ENCODE measurements around the gene GRIN3B. TPM values are rescaled to one million over a fixed set of nuclear protein-coding genes. Genes with fewer than 3 reads are reported as not detected.

GRIN3B gene
- total and polyA plus RNA-seq, 2 of the 8 experiments (the other 6 are each of a cell fraction or from before 2014, with no cell fraction given) = 0.45 to 1.0 TPM

- TF ChIP-seq BACH1 (IDR thresholded peaks at IDR 0.05; ENCODE audit: low read length) = no peak
- peak; percentile 28; the same call in 1 of the 2 replicates for TF ChIP-seq CREB1 (IDR thresholded peaks at IDR 0.05)
- TF ChIP-seq NANOG (IDR thresholded peaks at IDR 0.05; ENCODE audit: insufficient read depth, low read depth, low read length, poor library complexity, severe bottlenecking) = no peak
- TF ChIP-seq TCF12 (IDR thresholded peaks at IDR 0.05; ENCODE audit: low read depth, low read length) = 0 out of 2 replicates have a peak, but pooled peaks have one; percentile 59
- peak in 1 of 2 experiments; percentile 76; a peak in 2 of 4 replicates for TF ChIP-seq HDAC2 (IDR thresholded peaks at IDR 0.05; ENCODE audit: borderline replicate concordance in 1 of 2, low read depth in 2 of 2, low read length in 2 of 2)
- TF ChIP-seq KDM4A (IDR thresholded peaks at IDR 0.05; ENCODE audit: low read depth, low read length, severe bottlenecking) = peak; percentile 47
- peak; percentile 99 for TF ChIP-seq SRF (IDR thresholded peaks at IDR 0.05; ENCODE audit: low read depth, low read length)
- TF ChIP-seq ATF3 (IDR thresholded peaks at IDR 0.05; ENCODE audit: insufficient read depth, low read depth, low read length) = no peak
- TF ChIP-seq CEBPB (IDR thresholded peaks at IDR 0.05; ENCODE audit: low read depth, low read length) = no peak
- TF ChIP-seq TAF1 (IDR thresholded peaks at IDR 0.05; ENCODE audit: low read depth, low read length) = peak; percentile 88
- TF ChIP-seq ATF2 (IDR thresholded peaks at IDR 0.05; ENCODE audit: low read length) = 0 out of 2 replicates have a peak, but pooled peaks have one; percentile 23
- no peak for TF ChIP-seq E2F6 (IDR thresholded peaks at IDR 0.05)
- TF ChIP-seq SUZ12 (IDR thresholded peaks at IDR 0.05; ENCODE audit: low read length) = no peak
- no peak for TF ChIP-seq ASH2L (IDR thresholded peaks at IDR 0.05; ENCODE audit: low read length)
- TF ChIP-seq USF2 (IDR thresholded peaks at IDR 0.05; ENCODE audit: low read length) = no peak
- no peak for TF ChIP-seq CTBP2 (IDR thresholded peaks at IDR 0.05; ENCODE audit: borderline replicate concordance, insufficient read depth, insufficient read length, low read length)
- TF ChIP-seq CBX8 (IDR thresholded peaks at IDR 0.05; ENCODE audit: borderline replicate concordance, low read depth, low read length) = no peak
- TF ChIP-seq RBBP5 (IDR thresholded peaks at IDR 0.05; ENCODE audit: borderline replicate concordance, low read depth, low read length) = peak; percentile 40; the same call in 1 of the 2 replicates
Observed at GRCh38 chr19:1025960-1026782, 26.0 kb downstream of the GRIN3B start, which contains the start of gene CNN2 (continued).

Measured in H1 (cell line).